ENCODE results near the gene GPR17. TPM values are rescaled to one million over a fixed set of nuclear protein-coding genes. Genes with fewer than 3 reads are reported as not detected.

Gene GPR17
- total RNA-seq, 2 experiments from 2014 or later, result not detected

- H3K4me3 Mint-ChIP-seq, result no peak overlapping the region
- peaks cover 6% of the 10 kb centered on the region for H3K4me1 Mint-ChIP-seq (ENCODE audit: low read depth)
- ATAC-seq (no peak), DNase-seq (no peak)
- no peaks in the 10 kb centered on the region for H3K9me3 Mint-ChIP-seq
- no peak for TF ChIP-seq CTCF (IDR thresholded peaks at IDR 0.05)
- ChIA-PET CTCF (interaction anchor here (1.3 kb wide), 1 partner anchor 81 kb away, joined by 6 read pairs; no protein-coding TSS in a partner anchor), POLR2A (no interaction called here)
- intact Hi-C loops (cut with micrococcal nuclease), result no loop called here
- no peaks in the 10 kb centered on the region for H3K36me3 Mint-ChIP-seq (ENCODE audit: low read depth)
- no peak overlapping the region for H3K27ac Mint-ChIP-seq
- peaks cover 49% of the 10 kb centered on the region for H3K27me3 Mint-ChIP-seq
Measured at GRCh38 chr2:127671557-127672302, 25.8 kb downstream of the GPR17 start.

- ChIA-PET CTCF (interaction anchor here (1.3 kb wide), 1 partner anchor 82 kb away, joined by 6 read pairs; no protein-coding TSS in a partner anchor), POLR2A (no interaction called here)
- Mint-ChIP-seq H3K4me3 (no peak overlapping the region), H3K9me3 (no peaks in the 10 kb centered on the region), H3K36me3 (ENCODE audit: low read depth) (no peaks in the 10 kb centered on the region), H3K27ac (no peak overlapping the region), H3K4me1 (ENCODE audit: low read depth) (peaks cover 6% of the 10 kb centered on the region), H3K27me3 (peaks cover 52% of the 10 kb centered on the region)
- ATAC-seq, result no peak
- DNase-seq, result no peak
- intact Hi-C loops (cut with micrococcal nuclease), result no loop called here
- no peak for TF ChIP-seq CTCF (IDR thresholded peaks at IDR 0.05)
Measured at GRCh38 chr2:127672341-127673224, 26.6 kb downstream of the GPR17 start.

GRCh38 chr2:127673291-127674069 is 27.5 kb downstream of the GPR17 start:
- ATAC-seq, result no peak
- intact Hi-C loops (cut with micrococcal nuclease), result no loop called here
- no peak overlapping the region for H3K27ac Mint-ChIP-seq
- TF ChIP-seq CTCF (IDR thresholded peaks at IDR 0.05), result no peak
- H3K36me3 Mint-ChIP-seq (ENCODE audit: low read depth), result no peaks in the 10 kb centered on the region
- ChIA-PET POLR2A (no interaction called here), CTCF (interaction anchor here (1.3 to 3.9 kb wide), 2 partner anchors 82 to 83 kb away, joined by 6 to 18 read pairs; no protein-coding TSS in a partner anchor)
- H3K9me3 Mint-ChIP-seq, result no peaks in the 10 kb centered on the region
- H3K27me3 Mint-ChIP-seq, result peaks cover 54% of the 10 kb centered on the region
- peaks cover 6% of the 10 kb centered on the region for H3K4me1 Mint-ChIP-seq (ENCODE audit: low read depth)
- H3K4me3 Mint-ChIP-seq, result no peak overlapping the region
- no peak for DNase-seq

- ATAC-seq (peak; percentile 63), DNase-seq (peak; percentile 37)
- H3K4me3 Mint-ChIP-seq, result peak overlapping the region; percentile 57
- POLR2A ChIA-PET, result interaction anchor here (1.1 kb wide), 1 partner anchor 29 kb away, joined by 3 read pairs; no protein-coding TSS in a partner anchor
- H3K4me1 Mint-ChIP-seq (ENCODE audit: low read depth), result peaks cover 6% of the 10 kb centered on the region
- TF ChIP-seq CTCF (IDR thresholded peaks at IDR 0.05), result no peak
- intact Hi-C loops (cut with micrococcal nuclease), result no loop called here
- H3K9me3 Mint-ChIP-seq, result no peaks in the 10 kb centered on the region
- no peaks in the 10 kb centered on the region for H3K36me3 Mint-ChIP-seq (ENCODE audit: low read depth)
- H3K27ac Mint-ChIP-seq, result no peak overlapping the region
- CTCF ChIA-PET, result interaction anchor here (1.9 to 3.9 kb wide), 4 partner anchors 21 to 477 kb away, joined by 5 to 18 read pairs (median 8); no protein-coding TSS in a partner anchor
- H3K27me3 Mint-ChIP-seq, result peaks cover 48% of the 10 kb centered on the region
Measured at GRCh38 chr2:127674241-127675209, 28.6 kb downstream of the GPR17 start.
